ENCODE measurements around the gene UBXN11.

GRCh38 chr1:26291433-26291832, 15.0 kb downstream of the UBXN11 start:
- TF ChIP-seq CTCF (IDR thresholded peaks at IDR 0.05) (no peak), POLR2AphosphoS5 (IDR thresholded peaks at IDR 0.05) (no peak)
